WTC11 (cell line): Measurements from ENCODE around the gene TSC1. TPM values are rescaled to one million over a fixed set of nuclear protein-coding genes. Genes with fewer than 3 reads are reported as not detected.

Experiments used
- ATAC-seq: fragments of 200-7000 bp; cut with Tn5 transposase; 2 replicates; pipeline ENCODE4 v1.10.0; 2021; ENCODE audit warnings: mild to moderate bottlenecking, moderate library complexity
- CTCF ChIA-PET: fragments of 300-600 bp; sonication (Branson Sonifier 250); formaldehyde crosslinking; loops from one replicate; lab custom pipeline; 2021; ENCODE audit warnings: antibody characterized with exemption; lab: Charles Lee
- POLR2A ChIA-PET: fragments of 350-600 bp; sonication (Branson Sonifier 250); formaldehyde crosslinking; loops from one replicate; lab custom pipeline; 2021; ENCODE audit warnings: antibody characterized with exemption; lab: Charles Lee
- DNase-seq: peaks from one replicate; pipeline ENCODE4 v3.0.0; 2021; ENCODE audit warnings: low spot score
- H3K27ac Mint-ChIP-seq: 2 replicates; pipeline ENCODE4 v1.8.0; 2021; ENCODE audit warnings: mixed read lengths
- H3K27me3 Mint-ChIP-seq: 2 replicates; pipeline ENCODE4 v1.8.0; 2021; ENCODE audit warnings: low read depth, mild to moderate bottlenecking, moderate library complexity, mixed read lengths
- H3K36me3 Mint-ChIP-seq: 2 replicates; pipeline ENCODE4 v1.8.0; 2021; ENCODE audit warnings: mixed read lengths
- H3K4me1 Mint-ChIP-seq: 2 replicates; pipeline ENCODE4 v1.8.0; 2022; ENCODE audit warnings: mixed read lengths
- H3K4me3 Mint-ChIP-seq: 2 replicates; pipeline ENCODE4 v1.8.0; 2021; ENCODE audit warnings: mild to moderate bottlenecking, moderate library complexity, mixed read lengths
- H3K9me3 Mint-ChIP-seq: 2 replicates; pipeline ENCODE4 v1.8.0; 2021; ENCODE audit warnings: mixed read lengths
- CREM ChIP-seq: sonication (generic); formaldehyde crosslinking; IDR thresholded peaks from 2 replicates; pipeline ENCODE4 v1.8.1; 2022; ENCODE audit warnings: mild to moderate bottlenecking, missing genetic modification reagents, moderate library complexity
- EMX1 ChIP-seq: fragments of 250-450 bp; sonication (Bioruptor Pico); IDR thresholded peaks from 2 replicates; pipeline ENCODE4 v1.8.0; 2021; ENCODE audit warnings: mild to moderate bottlenecking
- ERG ChIP-seq: fragments of 250-450 bp; sonication (Bioruptor Pico); IDR thresholded peaks from 2 replicates; pipeline ENCODE4 v1.8.0; 2021; ENCODE audit warnings: mild to moderate bottlenecking
- ETV6 ChIP-seq: sonication (generic); formaldehyde crosslinking; IDR thresholded peaks from 2 replicates; pipeline ENCODE4 v1.8.1; 2022; ENCODE audit warnings: mild to moderate bottlenecking, missing genetic modification reagents
- FOXJ3 ChIP-seq: sonication (generic); formaldehyde crosslinking; IDR thresholded peaks from 2 replicates; pipeline ENCODE4 v1.9.0; 2021; ENCODE audit warnings: missing genetic modification reagents, mild to moderate bottlenecking, borderline replicate concordance
- FOXK1 ChIP-seq: sonication (generic); formaldehyde crosslinking; IDR thresholded peaks from 2 replicates; pipeline ENCODE4 v1.8.0; 2022; ENCODE audit warnings: mild to moderate bottlenecking, moderate library complexity, missing genetic modification reagents
- GABPB1 ChIP-seq: sonication (generic); formaldehyde crosslinking; IDR thresholded peaks from 2 replicates; pipeline ENCODE4 v1.8.1; 2023; ENCODE audit warnings: mild to moderate bottlenecking, missing genetic modification reagents
- IRF2 ChIP-seq: sonication (generic); formaldehyde crosslinking; IDR thresholded peaks from 2 replicates; pipeline ENCODE4 v1.8.0; 2022; ENCODE audit warnings: low read depth, missing genetic modification reagents, borderline replicate concordance
- JAZF1 ChIP-seq: fragments of 250-450 bp; sonication (Bioruptor Pico); IDR thresholded peaks from 2 replicates; pipeline ENCODE4 v1.9.0; 2021; ENCODE audit warnings: moderate library complexity, mild to moderate bottlenecking, inconsistent platforms
- KAT7 ChIP-seq: sonication (generic); formaldehyde crosslinking; IDR thresholded peaks from 2 replicates; pipeline ENCODE4 v1.8.1; 2023; ENCODE audit warnings: missing genetic modification reagents, mild to moderate bottlenecking, borderline replicate concordance
- NFATC4 ChIP-seq: fragments of 250-450 bp; sonication (Bioruptor Pico); IDR thresholded peaks from 2 replicates; pipeline ENCODE4 v1.9.0; 2021; ENCODE audit warnings: mild to moderate bottlenecking
- NR1H2 ChIP-seq: sonication (generic); formaldehyde crosslinking; IDR thresholded peaks from 2 replicates; pipeline ENCODE4 v1.9.0; 2021; ENCODE audit warnings: mild to moderate bottlenecking, moderate library complexity, missing genetic modification reagents
- NR3C1 ChIP-seq: sonication (generic); formaldehyde crosslinking; conservative IDR thresholded peaks from 2 replicates; pipeline ENCODE4 v1.8.1; 2023; ENCODE audit warnings: low read depth, mild to moderate bottlenecking, missing genetic modification reagents
- OVOL2 ChIP-seq: fragments of 250-450 bp; sonication (Bioruptor Pico); IDR thresholded peaks from 2 replicates; pipeline ENCODE4 v1.9.0; 2021; ENCODE audit warnings: mild to moderate bottlenecking, borderline replicate concordance
- PRDM15 ChIP-seq: sonication (generic); formaldehyde crosslinking; IDR thresholded peaks from 2 replicates; pipeline ENCODE4 v1.8.0; 2022; ENCODE audit warnings: missing genetic modification reagents
- RORB ChIP-seq: fragments of 250-450 bp; sonication (Bioruptor Pico); IDR thresholded peaks from 2 replicates; pipeline ENCODE4 v1.9.0; 2021; ENCODE audit warnings: mild to moderate bottlenecking
- SOX15 ChIP-seq: fragments of 250-450 bp; sonication (Bioruptor Pico); IDR thresholded peaks from 2 replicates; pipeline ENCODE4 v1.9.0; 2021; ENCODE audit warnings: mild to moderate bottlenecking
- SP1 ChIP-seq: sonication (generic); formaldehyde crosslinking; conservative IDR thresholded peaks from 2 replicates; pipeline ENCODE4 v1.8.1; 2022; ENCODE audit warnings: missing genetic modification reagents
- TEAD1 ChIP-seq: sonication (generic); formaldehyde crosslinking; IDR thresholded peaks from 2 replicates; pipeline ENCODE4 v1.8.0; 2022; ENCODE audit warnings: mild to moderate bottlenecking, missing genetic modification reagents
- TP53 ChIP-seq: sonication (generic); formaldehyde crosslinking; IDR thresholded peaks from 2 replicates; pipeline ENCODE4 v1.8.1; 2023; ENCODE audit warnings: mild to moderate bottlenecking, missing genetic modification reagents
- ZBTB21 ChIP-seq: sonication (generic); formaldehyde crosslinking; IDR thresholded peaks from 2 replicates; pipeline ENCODE4 v1.8.1; 2023; ENCODE audit warnings: mild to moderate bottlenecking, missing genetic modification reagents, borderline replicate concordance
- ZNF138 ChIP-seq: sonication (generic); formaldehyde crosslinking; conservative IDR thresholded peaks from 2 replicates; pipeline ENCODE4 v1.8.1; 2022; ENCODE audit warnings: mild to moderate bottlenecking, moderate library complexity, missing genetic modification reagents
- ZNF232 ChIP-seq: sonication (generic); formaldehyde crosslinking; IDR thresholded peaks from 2 replicates; pipeline ENCODE4 v1.8.0; 2022; ENCODE audit warnings: mild to moderate bottlenecking, missing genetic modification reagents
- ZNF671 ChIP-seq: fragments of 250-450 bp; sonication (Bioruptor Pico); IDR thresholded peaks from 2 replicates; pipeline ENCODE4 v1.8.0; 2021; ENCODE audit warnings: mild to moderate bottlenecking
- total RNA-seq: library from RNA; stranded (reverse); gene quantifications from 3 replicates; pipeline ENCODE4 v1.2.3, GENCODE V29; 2021
- TF ChIP-seq, protein P1 (sequence below): sonication (generic); formaldehyde crosslinking; IDR thresholded peaks from 2 replicates; pipeline ENCODE4 v1.8.1; 2022; ENCODE audit warnings: missing genetic modification reagents, borderline replicate concordance
- TF ChIP-seq, protein P2 (sequence below): sonication (generic); formaldehyde crosslinking; IDR thresholded peaks from 2 replicates; pipeline ENCODE4 v1.8.1; 2023; ENCODE audit warnings: mild to moderate bottlenecking, missing genetic modification reagents
- TF ChIP-seq, protein P3 (sequence below): fragments of 250-450 bp; sonication (Bioruptor Pico); IDR thresholded peaks from 2 replicates; pipeline ENCODE4 v1.9.0; 2021; ENCODE audit warnings: mild to moderate bottlenecking
- TF ChIP-seq, protein P4 (sequence below): sonication (generic); formaldehyde crosslinking; IDR thresholded peaks from 2 replicates; pipeline ENCODE4 v1.8.1; 2022; ENCODE audit warnings: mild to moderate bottlenecking, missing genetic modification reagents, moderate library complexity, borderline replicate concordance
- TF ChIP-seq, protein P5 (sequence below): fragments of 250-450 bp; sonication (Bioruptor Pico); IDR thresholded peaks from 2 replicates; pipeline ENCODE4 v1.9.0; 2021; ENCODE audit warnings: moderate library complexity, mild to moderate bottlenecking, inconsistent platforms, borderline replicate concordance

TSC1 gene
- total RNA-seq, 1 experiment from 2014 or later = 52.9 TPM

GRCh38 chr9:132985489-132985888, 41.1 kb upstream of the TSC1 start:
- H3K36me3 Mint-ChIP-seq = no peaks in the 10 kb centered on the region
- H3K27ac Mint-ChIP-seq = no peak overlapping the region
- TF ChIP-seq EMX1 (CRISPR knock-in tag) (no peak), ERG (no peak), NR1H2 (no peak), KAT7 (no peak), ZNF232 (CRISPR knock-in tag) (no peak), IRF2 (CRISPR knock-in tag) (no peak), SOX15 (no peak), SP1 (CRISPR knock-in tag) (no peak), OVOL2 (CRISPR knock-in tag) (no peak), PRDM15 (no peak), FOXJ3 (CRISPR knock-in tag) (no peak), RORB (CRISPR knock-in tag) (no peak), CREM (CRISPR knock-in tag) (no peak), JAZF1 (CRISPR knock-in tag) (no peak), GABPB1 (no peak), FOXK1 (CRISPR knock-in tag) (no peak)
- TF ChIP-seq, protein P1, sequence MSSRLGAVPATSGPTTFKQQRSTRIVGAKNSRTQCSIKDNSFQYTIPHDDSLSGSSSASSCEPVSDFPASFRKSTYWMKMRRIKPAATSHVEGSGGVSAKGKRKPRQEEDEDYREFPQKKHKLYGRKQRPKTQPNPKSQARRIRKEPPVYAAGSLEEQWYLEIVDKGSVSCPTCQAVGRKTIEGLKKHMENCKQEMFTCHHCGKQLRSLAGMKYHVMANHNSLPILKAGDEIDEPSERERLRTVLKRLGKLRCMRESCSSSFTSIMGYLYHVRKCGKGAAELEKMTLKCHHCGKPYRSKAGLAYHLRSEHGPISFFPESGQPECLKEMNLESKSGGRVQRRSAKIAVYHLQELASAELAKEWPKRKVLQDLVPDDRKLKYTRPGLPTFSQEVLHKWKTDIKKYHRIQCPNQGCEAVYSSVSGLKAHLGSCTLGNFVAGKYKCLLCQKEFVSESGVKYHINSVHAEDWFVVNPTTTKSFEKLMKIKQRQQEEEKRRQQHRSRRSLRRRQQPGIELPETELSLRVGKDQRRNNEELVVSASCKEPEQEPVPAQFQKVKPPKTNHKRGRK (CRISPR knock-in tag) = no peak
- TF ChIP-seq, protein P2, sequence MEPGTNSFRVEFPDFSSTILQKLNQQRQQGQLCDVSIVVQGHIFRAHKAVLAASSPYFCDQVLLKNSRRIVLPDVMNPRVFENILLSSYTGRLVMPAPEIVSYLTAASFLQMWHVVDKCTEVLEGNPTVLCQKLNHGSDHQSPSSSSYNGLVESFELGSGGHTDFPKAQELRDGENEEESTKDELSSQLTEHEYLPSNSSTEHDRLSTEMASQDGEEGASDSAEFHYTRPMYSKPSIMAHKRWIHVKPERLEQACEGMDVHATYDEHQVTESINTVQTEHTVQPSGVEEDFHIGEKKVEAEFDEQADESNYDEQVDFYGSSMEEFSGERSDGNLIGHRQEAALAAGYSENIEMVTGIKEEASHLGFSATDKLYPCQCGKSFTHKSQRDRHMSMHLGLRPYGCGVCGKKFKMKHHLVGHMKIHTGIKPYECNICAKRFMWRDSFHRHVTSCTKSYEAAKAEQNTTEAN = no peak
- TF ChIP-seq, protein P3, sequence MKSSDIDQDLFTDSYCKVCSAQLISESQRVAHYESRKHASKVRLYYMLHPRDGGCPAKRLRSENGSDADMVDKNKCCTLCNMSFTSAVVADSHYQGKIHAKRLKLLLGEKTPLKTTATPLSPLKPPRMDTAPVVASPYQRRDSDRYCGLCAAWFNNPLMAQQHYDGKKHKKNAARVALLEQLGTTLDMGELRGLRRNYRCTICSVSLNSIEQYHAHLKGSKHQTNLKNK (CRISPR knock-in tag) = no peak
- H3K4me3 Mint-ChIP-seq = no peak overlapping the region
- ATAC-seq (no peak), DNase-seq (no peak)
- CTCF ChIA-PET = interaction anchor here (0.7 to 1.6 kb wide), 2 partner anchors 8 to 14 kb away, joined by 3 read pairs; no protein-coding TSS in a partner anchor
- peaks cover 3% of the 10 kb centered on the region; the same call in 1 of the 2 replicates for H3K27me3 Mint-ChIP-seq
- peaks cover 4% of the 10 kb centered on the region; the same call in 1 of the 2 replicates for H3K4me1 Mint-ChIP-seq
- H3K9me3 Mint-ChIP-seq = peaks cover 5% of the 10 kb centered on the region
- POLR2A ChIA-PET = interaction anchor here (0.8 kb wide), 1 partner anchor 18 kb away, joined by 3 read pairs; no protein-coding TSS in a partner anchor

DNA sequence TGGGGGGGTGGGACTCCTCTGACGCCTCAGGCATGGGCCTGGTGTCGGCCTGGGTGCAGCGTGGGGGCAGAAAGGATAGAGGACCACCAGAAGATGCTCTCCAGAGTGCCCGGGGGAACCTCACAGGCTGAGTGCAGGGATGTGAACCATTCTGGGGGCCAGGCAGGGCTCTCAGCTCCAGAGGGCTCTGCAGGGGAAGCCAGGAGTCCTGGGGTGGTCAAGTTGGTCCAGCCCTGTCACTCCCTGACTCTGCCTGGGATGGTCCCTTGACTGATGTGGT, 40.6 kb upstream of the TSC1 start:
- CTCF ChIA-PET = interaction anchor here (0.7 to 1.6 kb wide), 2 partner anchors 7 to 13 kb away, joined by 3 read pairs; no protein-coding TSS in a partner anchor
- Mint-ChIP-seq H3K27me3 (peaks cover 3% of the 10 kb centered on the region; the same call in 1 of the 2 replicates), H3K27ac (no peak overlapping the region), H3K4me3 (no peak overlapping the region), H3K9me3 (no peaks in the 10 kb centered on the region; the same call in 1 of the 2 replicates), H3K4me1 (no peaks in the 10 kb centered on the region; the same call in 1 of the 2 replicates), H3K36me3 (no peaks in the 10 kb centered on the region)
- DNase-seq = no peak
- no peak for ATAC-seq
- POLR2A ChIA-PET = no interaction called here
- TF ChIP-seq ZNF671 (CRISPR knock-in tag) (no peak), TEAD1 (CRISPR knock-in tag) (no peak), NR3C1 (CRISPR knock-in tag) (no peak), ZNF138 (no peak), FOXJ3 (CRISPR knock-in tag) (no peak), ZBTB21 (CRISPR knock-in tag) (no peak), TP53 (CRISPR knock-in tag) (no peak), ETV6 (CRISPR knock-in tag) (no peak), NFATC4 (CRISPR knock-in tag) (no peak)
- TF ChIP-seq, protein P4, sequence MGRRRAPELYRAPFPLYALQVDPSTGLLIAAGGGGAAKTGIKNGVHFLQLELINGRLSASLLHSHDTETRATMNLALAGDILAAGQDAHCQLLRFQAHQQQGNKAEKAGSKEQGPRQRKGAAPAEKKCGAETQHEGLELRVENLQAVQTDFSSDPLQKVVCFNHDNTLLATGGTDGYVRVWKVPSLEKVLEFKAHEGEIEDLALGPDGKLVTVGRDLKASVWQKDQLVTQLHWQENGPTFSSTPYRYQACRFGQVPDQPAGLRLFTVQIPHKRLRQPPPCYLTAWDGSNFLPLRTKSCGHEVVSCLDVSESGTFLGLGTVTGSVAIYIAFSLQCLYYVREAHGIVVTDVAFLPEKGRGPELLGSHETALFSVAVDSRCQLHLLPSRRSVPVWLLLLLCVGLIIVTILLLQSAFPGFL (CRISPR knock-in tag) = no peak
- TF ChIP-seq, protein P5, sequence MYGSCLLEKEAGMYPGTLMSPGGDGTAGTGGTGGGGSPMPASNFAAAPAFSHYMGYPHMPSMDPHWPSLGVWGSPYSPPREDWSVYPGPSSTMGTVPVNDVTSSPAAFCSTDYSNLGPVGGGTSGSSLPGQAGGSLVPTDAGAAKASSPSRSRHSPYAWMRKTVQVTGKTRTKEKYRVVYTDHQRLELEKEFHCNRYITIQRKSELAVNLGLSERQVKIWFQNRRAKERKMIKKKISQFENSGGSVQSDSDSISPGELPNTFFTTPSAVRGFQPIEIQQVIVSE (CRISPR knock-in tag) = no peak
